GM12865 (cell line): ENCODE data around the gene CDK11B.
"Not testable (repeated sequence)": the region's sequence is repeated elsewhere in the genome, so short reads cannot be mapped to it uniquely, and the experiment has no call there.

Source experiments
- DNase-seq: peaks from one replicate; pipeline ENCODE4 v3.0.0; 2010; ENCODE audit warnings: low read depth
- H3K4me3 ChIP-seq: 2 replicates; pipeline ENCODE4 v1.5.1; 2011; ENCODE audit warnings: mild to moderate bottlenecking, low read depth, low read length, control low read depth
- CTCF ChIP-seq: IDR thresholded peaks from 2 replicates; pipeline ENCODE4 v1.5.1; 2011; ENCODE audit warnings: low read length, control low read depth, low read depth, inconsistent platforms; ENCODE audit not compliant: insufficient read depth; ENCODE audit errors: missing control alignments

Gene CDK11B

GRCh38 chr1:1678581-1679380, 20.0 kb upstream of the CDK11B start:
- peak; percentile 92 for DNase-seq
- peak overlapping the region; percentile 41 for H3K4me3 ChIP-seq
- TF ChIP-seq CTCF = peak; percentile 86

DNA sequence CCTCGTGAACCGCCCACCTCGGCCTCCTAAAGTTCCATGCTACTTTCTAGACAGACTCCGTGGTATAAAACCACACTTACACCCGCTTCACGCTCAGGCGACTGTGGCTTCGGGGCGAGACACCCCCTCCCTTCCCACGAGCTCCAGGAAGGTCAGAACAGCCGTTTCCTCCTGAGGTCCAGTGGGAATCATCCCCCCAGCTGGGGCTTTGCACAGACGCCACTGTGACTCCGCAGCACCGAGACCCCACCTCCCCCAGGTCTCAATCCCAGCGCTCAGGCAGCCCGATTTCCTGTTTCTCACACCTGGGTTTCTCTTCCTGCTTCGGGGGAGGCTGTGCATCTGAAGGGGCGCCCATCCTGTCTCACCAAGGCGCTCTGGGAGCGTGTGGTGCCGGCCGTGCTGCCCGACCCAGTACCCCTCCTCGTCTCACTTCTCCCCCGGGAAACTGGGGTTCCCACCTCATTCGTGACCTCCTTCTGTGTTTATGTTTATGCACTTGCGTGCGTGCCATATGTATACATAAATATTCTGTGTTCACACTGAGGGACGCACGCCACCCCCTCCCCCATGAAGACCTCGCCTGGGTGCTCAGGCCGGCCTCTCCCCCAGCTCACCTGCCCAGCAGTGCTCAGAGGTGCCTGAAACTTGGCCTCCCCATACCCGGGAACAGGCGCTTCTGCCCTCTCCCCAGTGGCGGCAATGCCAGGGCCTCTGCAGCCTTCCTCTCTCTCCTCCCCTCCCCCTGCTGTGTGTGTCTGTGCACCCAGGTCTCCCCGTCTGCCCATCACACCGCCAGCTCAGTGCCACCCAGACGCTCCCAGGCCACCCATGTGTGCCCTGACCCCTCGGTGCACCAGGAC, 19.1 kb upstream of the CDK11B start:
- no peak for TF ChIP-seq CTCF
- DNase-seq = peak; percentile 95
- peak overlapping the region; percentile 41 for H3K4me3 ChIP-seq

DNA sequence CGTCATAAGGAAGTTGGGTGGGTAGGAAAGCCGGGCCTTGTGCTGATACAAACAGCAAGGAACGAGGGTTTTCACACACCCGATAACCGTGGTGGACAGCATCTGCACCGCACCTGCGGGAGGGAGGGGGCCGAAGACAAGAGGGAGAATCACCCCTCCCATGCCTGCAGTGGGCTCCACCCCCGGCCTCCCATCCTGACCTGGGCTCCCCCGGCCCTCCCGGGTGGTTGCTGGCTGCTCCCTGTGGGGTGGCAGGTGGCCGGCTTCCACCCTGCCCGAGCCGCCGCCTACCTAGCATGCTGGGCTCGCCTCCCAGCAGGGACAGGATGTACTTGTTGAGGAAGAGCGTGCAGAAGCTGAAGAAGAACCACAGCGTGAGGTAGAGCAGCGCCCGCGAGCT, 17.3 kb upstream of the CDK11B start:
- not testable (repeated sequence) for H3K4me3 ChIP-seq, DNase-seq

DNA sequence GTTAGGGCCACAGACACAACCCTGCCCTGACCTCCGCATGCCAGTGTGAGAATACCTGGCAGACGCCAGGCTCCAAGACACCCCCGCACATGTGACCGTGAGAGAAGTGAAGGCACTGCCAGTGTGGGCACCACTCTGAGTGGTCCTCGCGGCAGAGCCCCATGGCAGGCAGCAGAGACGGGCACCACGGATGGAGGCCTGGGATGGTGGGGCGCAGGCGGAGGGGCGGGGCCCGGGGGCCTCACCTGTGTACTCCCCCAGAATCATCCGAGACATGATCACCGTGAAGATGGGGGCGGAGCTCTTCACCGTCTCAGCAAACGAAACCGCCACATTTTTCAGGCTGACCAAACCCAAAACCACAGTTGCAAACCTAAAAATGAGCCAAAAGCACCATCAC, 16.4 kb upstream of the CDK11B start:
- not testable (repeated sequence) for H3K4me3 ChIP-seq, DNase-seq

- not testable (repeated sequence) for DNase-seq, H3K4me3 ChIP-seq
These were observed 16.0 kb upstream of the CDK11B start for GRCh38 chr1:1674806-1675205.

DNA sequence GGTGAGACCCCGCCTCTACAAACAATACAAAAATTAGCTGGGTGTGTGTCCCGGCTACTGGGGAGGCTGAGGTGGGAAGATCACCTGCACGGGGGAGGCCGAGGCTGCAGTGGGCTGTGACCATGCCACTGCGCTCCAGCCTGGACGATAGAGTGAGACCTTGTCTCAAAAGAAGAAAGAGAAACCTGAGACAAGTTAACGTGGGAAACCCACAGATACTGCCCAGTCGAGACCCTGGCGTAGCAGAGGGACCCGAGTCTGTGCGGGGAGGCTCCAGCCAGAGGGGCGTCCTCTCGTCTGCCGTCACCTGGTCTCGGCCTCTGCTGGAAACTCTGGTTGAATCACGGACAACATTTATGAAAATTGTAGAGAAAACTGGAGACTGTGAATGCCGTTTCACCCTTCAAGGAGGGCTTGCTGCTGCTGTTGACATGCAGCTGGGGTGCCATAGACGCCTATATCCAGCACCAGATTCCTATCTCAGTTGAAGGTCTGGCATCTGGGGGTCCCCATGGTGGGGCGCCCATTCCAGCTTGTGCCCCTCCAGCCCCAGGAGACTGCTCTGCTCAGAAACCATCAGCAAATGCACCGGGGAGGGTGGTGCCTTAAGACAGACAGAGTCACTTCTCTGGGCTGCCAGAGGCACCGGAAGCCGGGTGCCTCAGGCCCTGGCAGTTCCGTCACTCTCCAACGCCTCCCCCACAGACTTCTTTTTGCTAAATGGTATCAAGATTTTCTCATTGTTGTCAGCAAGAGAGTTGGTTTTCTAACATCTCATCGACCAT, 13.6 kb upstream of the CDK11B start:
- no peak for DNase-seq
- H3K4me3 ChIP-seq = no peak overlapping the region
- TF ChIP-seq CTCF = no peak

DNA sequence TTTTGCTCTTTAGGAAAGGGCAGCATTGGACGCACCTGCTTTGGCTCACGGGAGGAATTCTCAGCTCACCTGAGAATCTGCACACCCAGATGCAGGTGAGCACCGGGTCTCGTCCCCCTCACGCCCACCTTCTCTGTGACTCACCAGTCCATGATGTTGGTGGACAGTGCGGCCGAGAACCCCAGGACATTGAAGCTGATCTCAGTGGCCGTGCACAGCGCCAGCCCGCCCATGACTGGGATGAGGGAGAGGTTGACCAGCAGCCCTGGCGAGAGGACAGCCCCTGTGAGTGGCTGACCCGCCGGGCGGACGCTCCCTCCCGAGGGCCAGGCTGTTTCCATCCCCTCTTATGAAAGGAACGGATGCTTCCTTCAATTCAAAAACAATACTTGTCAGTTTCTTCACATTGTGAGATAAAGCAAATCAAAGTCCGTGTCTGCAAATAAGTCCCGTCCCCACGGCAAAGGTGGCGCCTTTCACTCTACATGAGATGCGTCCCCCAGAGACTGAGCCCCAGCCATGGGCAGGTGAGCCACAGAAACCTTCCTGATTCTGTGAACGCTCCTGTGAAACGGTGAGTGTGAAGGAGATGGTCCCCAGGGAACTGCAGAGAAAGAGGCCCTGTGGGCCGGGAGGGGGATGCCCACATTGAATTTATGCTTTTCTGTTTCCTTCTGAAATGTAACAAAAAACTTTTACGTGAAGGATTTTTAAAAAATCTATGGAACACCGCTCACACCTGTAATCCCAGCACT, 12.7 kb upstream of the CDK11B start:
- DNase-seq = no peak
- TF ChIP-seq CTCF = no peak
- no peak overlapping the region for H3K4me3 ChIP-seq

GRCh38 chr1:1670866-1671265, 12.1 kb upstream of the CDK11B start:
- TF ChIP-seq CTCF = no peak
- no peak for DNase-seq
- H3K4me3 ChIP-seq = no peak overlapping the region
